ENCODE measurements around the gene MCM6.

DNA sequence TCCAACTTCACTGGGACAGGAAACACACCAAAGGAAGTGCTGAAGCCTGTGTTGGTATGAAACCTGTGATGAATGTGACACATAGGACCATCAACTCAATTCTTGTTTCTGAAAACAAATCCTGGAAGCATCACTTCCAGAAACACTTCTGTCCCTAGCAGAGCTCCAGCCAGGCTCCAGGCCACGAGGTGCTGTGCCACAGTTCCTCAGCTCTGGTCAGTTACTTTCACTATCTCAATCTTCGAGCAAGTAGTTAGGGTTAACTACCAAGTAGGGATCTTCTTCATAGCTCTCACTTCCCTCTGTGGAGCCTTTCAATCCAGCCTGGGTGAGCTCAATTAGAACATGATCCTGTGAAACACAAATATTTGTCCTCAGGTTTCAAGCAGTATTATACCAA, 35.6 kb downstream of the MCM6 start:
- no peak for TF ChIP-seq CTCF (IDR thresholded peaks at IDR 0.05)
- TF ChIP-seq POLR2AphosphoS5 (IDR thresholded peaks at IDR 0.05) = no peak
- TF ChIP-seq POLR2A (IDR thresholded peaks at IDR 0.05) = no peak
